NCI-H82 treated with DMSO at 0.1 percent for 48 hours (cell line): ENCODE results near the gene MAPK8.

ENCODE experiments used
- DNase-seq: peaks from one replicate; lab custom pipeline; 2025; ENCODE audit not compliant: unreplicated experiment; lab: John Stamatoyannopoulos, UW

The MAPK8 gene

GRCh38 chr10:48459270-48460150 is 153.0 kb downstream of the MAPK8 start:
- no peak for DNase-seq

GRCh38 chr10:48460182-48460581 is 153.7 kb downstream of the MAPK8 start:
- DNase-seq = no peak

DNA sequence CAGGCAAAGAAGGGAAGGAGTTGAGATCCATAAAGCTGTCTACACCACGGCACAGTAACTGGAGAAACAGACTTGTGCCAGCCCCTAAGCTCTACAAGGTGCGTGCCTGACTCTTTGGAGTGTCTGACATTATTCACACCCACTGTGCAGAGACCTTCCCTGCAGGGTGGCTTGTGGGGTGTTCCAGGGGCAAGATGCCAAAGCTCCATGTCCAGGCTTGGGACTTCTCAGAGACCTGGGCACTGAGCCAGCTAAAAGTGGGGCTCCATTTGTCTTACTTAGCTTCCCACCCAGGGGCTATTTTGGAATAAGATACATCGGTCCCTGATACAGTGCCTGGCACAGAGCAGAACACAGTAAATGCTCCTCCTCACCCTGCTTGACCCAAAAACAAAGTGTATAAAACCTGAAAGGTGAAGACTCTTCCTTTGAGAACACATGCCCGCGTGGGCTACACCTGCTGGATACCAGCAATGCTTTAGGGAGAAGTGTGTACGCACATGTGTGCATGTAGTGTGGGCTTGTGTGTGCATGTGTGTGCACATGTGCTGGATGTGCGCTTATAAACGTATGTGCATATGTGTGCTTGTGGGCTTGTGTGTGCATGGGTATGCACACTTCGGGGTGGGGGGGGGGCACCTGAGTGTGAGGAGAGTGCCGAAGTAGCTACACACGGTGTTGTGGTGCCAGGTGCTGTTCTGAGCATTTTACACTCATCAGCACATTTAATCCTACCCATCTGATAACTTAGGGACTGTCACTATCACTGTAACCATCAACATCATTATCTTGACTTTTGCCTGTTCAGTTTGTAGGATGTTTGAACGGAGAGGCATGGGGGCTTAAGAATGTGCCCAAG is 155.4 kb downstream of the MAPK8 start:
- DNase-seq = no peak

- no peak for DNase-seq
These were observed 156.1 kb downstream of the MAPK8 start for GRCh38 chr10:48462482-48463020.

DNA sequence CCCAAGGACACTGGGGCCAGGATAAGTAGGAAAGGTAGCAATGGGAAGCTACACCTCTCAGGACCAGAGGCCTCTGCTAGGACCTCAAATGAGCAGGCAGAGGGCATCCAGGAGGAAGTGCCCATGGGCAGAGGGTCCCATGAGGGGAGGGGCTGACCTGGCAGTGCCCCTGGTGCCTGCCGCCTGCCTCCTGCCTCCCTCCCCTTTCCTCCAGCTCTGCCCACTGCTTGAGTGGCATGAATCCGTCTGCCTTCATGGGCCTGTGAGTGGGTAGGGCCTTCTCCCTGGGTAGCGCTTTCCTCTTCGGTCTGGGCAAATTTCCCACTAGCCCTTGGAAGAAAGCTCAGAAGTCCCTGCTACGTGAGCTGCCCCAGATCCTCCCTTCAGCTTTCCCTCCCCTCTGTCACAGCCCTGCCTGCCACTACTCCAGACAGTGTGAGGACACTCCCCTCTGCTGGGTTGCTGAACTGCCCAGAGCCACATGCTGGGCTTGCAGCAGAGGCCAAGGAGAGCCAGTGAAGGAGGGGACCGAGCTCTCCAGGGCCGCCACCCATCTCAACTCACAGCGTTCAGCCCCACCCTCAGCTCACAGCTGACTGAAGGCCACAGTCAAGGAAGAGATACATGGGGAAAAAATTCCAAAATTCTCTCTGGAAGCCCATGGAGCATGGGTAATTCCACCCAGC is 157.0 kb downstream of the MAPK8 start:
- DNase-seq = no peak

DNA sequence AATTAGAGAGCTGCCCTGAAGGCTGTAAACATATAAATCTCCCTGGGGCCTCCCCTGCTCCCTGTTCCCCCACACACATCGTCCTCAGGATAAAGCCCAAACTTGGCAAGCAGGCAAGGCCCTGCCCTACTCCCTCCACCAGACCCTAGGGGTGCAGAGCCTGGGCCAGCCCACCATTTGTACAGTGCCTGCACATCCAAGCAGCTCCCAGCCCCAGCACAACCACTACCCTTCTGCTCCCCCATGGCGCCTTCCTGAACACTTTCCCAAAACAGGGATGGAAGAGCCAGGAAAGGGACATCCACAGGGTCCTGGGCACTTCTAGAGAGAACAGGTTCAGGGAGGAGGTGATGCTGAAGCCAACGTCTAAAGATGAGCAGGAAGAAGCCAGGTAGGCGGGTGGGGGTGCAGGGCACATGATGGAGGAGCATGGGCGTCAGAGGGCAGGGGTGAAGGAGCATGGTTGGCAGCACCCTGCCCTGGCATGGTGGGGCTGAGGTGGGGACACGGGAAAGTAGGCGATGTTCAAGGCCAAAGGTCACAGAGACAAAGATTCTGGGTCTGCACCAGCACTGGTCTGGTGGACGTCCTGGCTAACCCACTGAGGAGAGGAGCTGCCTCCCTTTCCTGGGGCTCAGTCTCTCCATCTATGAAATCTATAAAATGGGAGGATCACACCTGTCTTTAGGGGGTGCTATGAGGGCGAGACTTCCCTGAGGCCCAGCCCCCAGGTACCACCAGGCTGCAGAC is 157.8 kb downstream of the MAPK8 start:
- no peak for DNase-seq

GRCh38 chr10:48464871-48465736 is 158.6 kb downstream of the MAPK8 start:
- DNase-seq = no peak

DNA sequence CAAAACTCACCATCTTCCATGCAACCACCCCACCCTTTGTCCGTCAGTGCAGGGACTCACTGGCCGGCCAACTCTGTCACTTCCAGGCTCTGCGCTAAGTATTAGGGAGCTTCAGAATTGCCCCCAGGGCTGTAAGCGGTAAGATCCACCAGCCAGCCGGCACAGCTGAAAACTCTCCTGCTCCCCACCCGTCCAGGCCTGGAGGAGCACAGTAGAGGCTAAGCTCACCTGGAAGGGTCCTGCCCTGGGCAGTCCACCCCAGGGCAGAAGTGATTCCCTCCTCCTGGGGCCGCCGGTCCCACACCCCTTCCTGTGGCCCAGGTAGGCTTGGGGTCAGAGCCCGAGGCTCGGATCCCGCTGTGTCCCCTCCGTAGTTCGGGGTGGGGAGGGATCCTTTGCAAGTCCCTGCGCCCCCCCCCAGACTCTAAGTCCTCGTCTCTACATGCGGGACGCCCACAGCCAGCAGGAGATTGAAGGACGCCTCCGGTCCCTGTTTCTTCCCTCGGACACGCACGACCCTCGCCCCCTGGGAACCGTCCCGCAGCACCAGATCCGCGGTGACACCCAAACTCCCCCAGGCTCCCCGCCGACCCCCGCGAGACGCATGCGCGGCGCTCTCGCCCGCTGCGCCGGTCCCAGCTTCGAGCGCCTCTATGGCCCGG is 159.5 kb downstream of the MAPK8 start:
- DNase-seq = no peak

DNA sequence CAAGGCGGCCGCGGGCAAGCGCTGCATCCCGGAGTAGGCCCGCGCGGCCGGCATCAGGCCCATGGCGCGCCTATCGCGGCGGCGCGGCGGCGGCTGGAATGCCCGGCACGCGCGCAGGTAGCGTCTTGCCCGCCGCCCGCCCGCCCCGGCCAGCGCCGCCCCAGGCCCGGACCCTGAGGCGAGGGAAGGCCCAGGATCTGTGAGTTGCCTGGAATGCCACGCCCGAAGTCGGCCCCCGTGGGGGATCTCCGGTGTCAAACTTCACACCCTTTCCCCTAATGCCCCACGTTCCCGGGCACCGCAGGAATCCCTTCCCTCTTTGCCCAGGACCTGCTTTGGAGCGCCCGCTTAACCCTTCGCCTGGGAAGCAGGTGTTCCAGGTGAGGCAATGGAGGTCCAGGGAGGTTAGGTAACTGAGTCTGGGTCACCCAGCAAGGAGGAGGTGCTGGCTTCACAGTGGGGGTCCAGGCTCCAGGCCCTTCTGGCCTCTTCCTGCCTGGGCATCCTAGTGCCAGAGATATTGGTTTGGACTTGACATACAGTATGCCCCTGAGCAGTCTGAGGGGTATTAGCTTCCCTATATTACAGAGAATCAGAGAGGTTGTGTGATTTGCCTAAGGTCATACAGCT is 160.2 kb downstream of the MAPK8 start:
- no peak for DNase-seq

- DNase-seq = no peak
These were observed 161.2 kb downstream of the MAPK8 start for GRCh38 chr10:48467669-48468068.

- no peak for DNase-seq
These were observed 161.8 kb downstream of the MAPK8 start for GRCh38 chr10:48468130-48468790.

DNA sequence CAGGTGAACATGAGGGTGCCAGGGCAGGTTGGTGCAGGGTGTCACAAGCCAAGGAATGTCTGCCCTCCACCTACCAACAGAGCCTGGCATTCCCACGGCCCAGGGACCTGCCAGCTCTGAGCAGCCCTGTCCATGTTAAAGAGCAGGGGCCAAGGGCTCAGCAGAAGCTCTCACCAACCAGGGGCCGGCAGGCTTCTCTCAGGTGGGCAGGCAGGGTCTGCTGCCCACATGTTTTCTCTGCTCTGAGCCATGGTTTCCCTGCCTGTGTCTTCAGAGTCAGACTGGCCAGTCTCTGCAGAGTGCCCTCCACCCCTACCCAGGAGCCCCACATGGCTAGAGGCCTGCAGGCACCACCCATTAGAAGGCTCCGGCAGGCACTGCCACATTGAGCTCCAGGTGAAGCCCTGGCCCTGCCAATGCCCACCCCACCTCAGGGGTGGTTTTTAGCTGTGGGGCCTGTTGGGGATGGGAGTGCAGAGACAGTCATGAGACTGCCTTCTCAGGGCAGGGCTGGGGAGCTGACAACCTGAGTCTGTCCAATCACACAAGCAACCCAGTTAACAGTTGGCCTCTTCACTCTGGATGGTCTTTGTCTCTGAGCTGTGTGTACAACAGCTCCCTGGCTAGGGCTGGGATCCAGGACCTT is 162.5 kb downstream of the MAPK8 start:
- DNase-seq = no peak

DNA sequence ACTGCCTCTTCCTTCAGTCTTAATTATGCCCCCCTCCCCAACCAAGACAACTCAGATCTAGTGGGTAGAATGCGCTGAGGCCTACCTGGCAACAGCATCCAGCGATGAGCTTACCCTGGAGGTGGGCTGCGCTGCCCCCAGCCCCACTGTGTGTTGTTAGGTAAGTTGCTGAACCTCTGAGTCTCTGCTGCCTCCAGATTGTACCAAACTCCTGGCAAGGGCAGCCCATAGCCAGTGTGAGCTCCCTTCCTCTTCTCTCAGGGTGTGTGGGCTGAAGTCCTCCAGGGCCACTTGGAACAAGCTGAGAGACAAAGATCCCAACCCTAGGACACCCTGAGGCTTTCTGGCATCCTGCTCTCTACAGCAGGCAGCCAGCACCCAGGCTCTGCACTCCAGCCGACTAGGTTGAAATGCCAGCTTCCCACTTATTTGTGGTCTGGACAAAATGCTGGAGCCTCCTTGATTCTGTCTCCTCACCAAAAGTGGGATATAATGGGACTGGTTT is 163.1 kb downstream of the MAPK8 start:
- no peak for DNase-seq

DNA sequence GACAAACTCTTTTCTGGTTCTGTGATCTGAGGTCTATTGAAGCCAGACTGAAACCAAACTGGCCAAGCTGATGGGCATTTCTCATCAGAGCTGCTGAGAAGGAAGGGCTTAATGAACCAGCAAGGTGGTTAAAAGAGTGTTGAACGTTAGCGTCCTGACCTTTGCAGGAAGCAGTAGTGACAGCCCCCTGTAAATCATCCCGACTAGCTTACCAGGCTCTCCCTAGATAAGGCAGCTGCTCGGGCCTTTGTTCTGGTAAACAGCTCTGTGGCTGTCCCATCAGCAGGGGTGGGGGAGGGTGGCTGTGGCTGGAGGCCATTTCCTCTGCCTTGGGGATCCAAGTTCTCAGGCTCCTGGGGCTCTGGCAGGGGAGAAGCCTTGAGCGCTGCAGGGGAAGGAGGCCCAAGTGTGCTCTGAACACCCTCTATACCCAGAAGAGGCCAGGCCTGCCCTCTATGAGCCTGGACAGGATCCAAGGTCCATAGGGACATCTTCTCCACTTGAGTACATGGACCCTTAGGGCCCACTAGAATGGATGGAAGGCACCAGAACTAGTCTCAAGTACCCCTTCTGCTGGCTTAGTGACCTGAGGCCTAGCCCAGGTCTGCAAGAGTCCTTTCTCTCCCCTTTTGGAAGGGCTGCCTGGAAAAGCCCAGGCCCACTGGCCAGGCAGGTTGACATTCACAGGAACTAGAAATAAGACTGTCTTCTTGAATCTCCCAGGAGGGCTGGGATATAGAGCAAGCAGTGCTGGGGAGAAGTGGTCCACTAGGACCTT is 163.8 kb downstream of the MAPK8 start:
- DNase-seq = no peak

- no peak for DNase-seq
These were observed 164.7 kb downstream of the MAPK8 start for GRCh38 chr10:48470893-48471805.
